ENCODE measurements around the gene SIRT7. TPM values are rescaled to one million over a fixed set of nuclear protein-coding genes. Genes with fewer than 3 reads are reported as not detected.
A peak's percentile ranks its signal among the peaks of the same experiment; 100 is the strongest.

SIRT7 gene
- total and polyA plus RNA-seq, 4 donors = 5.8 to 24.2 (median 15.4) TPM

DNA sequence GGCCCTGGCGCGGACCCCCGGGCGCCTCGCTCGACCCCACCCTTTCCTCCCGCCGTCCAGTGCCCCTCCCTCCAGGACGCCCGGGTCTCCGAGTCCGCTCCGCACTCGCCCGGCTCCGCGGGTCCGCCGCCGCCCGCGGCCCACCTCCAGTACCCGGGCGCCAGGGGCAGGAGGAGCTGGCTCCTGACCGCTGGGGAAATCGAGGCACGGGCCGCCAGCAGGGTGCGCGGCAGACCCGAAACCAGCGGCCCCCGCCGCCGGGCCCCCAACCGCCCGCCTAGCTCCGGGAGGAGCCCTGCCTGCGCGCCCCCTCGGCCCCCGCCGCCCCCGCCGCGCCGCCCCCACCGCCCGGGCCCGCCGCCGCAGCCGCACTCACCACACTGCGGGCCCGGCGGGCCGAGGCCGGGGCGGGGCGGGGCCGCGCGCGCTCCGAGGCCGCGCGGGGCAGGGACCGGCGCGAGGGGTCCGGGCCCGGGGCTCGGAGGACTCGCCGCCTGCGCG lies 9.2 kb upstream of the SIRT7 start:
- H3K4me3 ChIP-seq (ENCODE audit: low read depth, low read length) = peak overlapping the region; percentile 68
- WGBS (ENCODE audit: insufficient coverage) = under 1% methylated on average over 78 of the region's 78 CpGs
- no peak for DNase-seq (ENCODE audit: low read depth in 4 of 6, low spot score in 6 of 6)
- peaks cover 40% of the 10 kb centered on the region for H3K36me3 ChIP-seq (ENCODE audit: control insufficient read depth, insufficient read depth, low read length)
- no peaks in the 10 kb centered on the region for H3K27me3 ChIP-seq (ENCODE audit: control insufficient read depth, insufficient read depth, low read length)
- H3K4me1 ChIP-seq (ENCODE audit: control insufficient read depth, insufficient read depth, low read length) = peaks cover 67% of the 10 kb centered on the region
- H3K27ac ChIP-seq (ENCODE audit: low read depth, low read length) = no peak overlapping the region
- no peaks in the 10 kb centered on the region for H3K9me3 ChIP-seq (ENCODE audit: control insufficient read depth, insufficient read depth, low read length)

DNA sequence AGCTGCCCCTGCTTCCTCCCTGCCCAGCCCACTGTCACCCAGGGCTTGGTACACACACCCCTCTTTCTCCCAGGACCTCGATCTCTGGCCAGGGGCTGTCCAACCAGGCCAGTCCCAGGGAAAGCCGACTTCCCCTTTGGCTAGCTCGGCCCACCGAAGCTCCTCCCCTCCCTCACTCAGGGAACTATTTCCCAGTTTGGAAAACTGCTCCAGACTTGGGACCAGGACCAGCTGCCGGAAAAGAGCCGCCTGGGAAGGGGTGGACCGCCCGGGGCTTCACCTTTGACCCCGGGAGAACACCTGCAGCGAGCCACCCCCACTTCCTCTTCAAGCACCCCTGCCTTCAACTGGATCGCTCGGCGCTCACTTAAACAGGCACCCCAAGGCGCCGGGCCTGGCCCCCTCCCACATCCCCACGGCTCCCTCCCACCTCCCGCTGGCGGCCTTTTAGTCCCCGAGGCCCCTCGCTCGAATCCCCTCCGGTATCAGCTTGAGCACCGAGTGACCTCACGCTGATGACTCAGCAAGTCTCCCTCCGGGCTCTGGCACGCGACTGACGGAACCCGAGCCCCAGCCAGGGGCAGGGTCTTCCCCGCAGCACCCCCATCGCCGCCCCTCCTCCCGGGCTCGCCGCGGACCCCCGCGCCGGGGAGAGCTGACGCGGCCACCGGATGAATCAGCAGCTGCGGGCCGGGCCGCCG lies 8.6 kb upstream of the SIRT7 start:
- H3K4me1 ChIP-seq (ENCODE audit: control insufficient read depth, insufficient read depth, low read length) = peaks cover 64% of the 10 kb centered on the region
- under 1% methylated on average over 43 of the region's 46 CpGs for WGBS (ENCODE audit: insufficient coverage)
- peak overlapping the region; percentile 68 for H3K4me3 ChIP-seq (ENCODE audit: low read depth, low read length)
- H3K9me3 ChIP-seq (ENCODE audit: control insufficient read depth, insufficient read depth, low read length) = no peaks in the 10 kb centered on the region
- no peaks in the 10 kb centered on the region for H3K27me3 ChIP-seq (ENCODE audit: control insufficient read depth, insufficient read depth, low read length)
- H3K27ac ChIP-seq (ENCODE audit: low read depth, low read length) = peak overlapping the region; percentile 78
- H3K36me3 ChIP-seq (ENCODE audit: control insufficient read depth, insufficient read depth, low read length) = peaks cover 43% of the 10 kb centered on the region
- DNase-seq (ENCODE audit: low read depth in 4 of 6, low spot score in 6 of 6) = peak in 1 of 6 donors; percentile 66

DNA sequence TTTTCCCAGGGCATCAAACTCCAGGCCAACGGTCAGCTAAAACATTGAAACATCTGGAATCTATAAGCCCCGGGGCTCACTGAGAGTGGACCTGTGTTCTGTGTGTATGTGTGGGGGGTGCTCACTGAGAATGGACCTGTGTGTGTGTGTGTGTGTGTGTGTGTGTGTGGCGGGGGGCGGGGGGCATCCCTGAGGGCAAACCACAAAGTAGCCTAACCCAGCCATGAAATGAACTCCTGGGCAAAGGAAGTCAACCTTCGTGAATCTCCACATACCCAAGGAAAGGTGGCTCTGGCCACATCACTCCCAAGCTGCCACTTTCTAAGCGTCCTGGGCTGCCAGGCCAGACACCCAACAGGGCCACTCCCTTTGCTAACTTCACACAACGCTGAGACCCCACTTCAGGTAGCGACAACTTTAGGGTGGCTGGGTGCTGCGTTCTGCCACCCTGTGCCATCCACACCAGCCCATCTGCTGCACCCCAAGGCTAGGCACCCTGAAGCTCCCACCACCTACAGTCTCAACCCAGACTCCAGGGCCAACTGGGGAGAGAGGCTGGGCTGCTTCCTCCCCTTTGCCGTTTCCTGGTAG lies 8.0 kb upstream of the SIRT7 start:
- Histone ChIP-seq H3K4me3 (ENCODE audit: low read depth, low read length) (peak overlapping the region; percentile 68), H3K36me3 (ENCODE audit: control insufficient read depth, insufficient read depth, low read length) (peaks cover 43% of the 10 kb centered on the region), H3K4me1 (ENCODE audit: control insufficient read depth, insufficient read depth, low read length) (peaks cover 59% of the 10 kb centered on the region), H3K27me3 (ENCODE audit: control insufficient read depth, insufficient read depth, low read length) (no peaks in the 10 kb centered on the region), H3K9me3 (ENCODE audit: control insufficient read depth, insufficient read depth, low read length) (no peaks in the 10 kb centered on the region), H3K27ac (ENCODE audit: low read depth, low read length) (peak overlapping the region; percentile 78)
- no peak for DNase-seq (ENCODE audit: low read depth in 4 of 6, low spot score in 6 of 6)
- WGBS (ENCODE audit: insufficient coverage) = 63% methylated on average over 6 of the region's 10 CpGs

DNA sequence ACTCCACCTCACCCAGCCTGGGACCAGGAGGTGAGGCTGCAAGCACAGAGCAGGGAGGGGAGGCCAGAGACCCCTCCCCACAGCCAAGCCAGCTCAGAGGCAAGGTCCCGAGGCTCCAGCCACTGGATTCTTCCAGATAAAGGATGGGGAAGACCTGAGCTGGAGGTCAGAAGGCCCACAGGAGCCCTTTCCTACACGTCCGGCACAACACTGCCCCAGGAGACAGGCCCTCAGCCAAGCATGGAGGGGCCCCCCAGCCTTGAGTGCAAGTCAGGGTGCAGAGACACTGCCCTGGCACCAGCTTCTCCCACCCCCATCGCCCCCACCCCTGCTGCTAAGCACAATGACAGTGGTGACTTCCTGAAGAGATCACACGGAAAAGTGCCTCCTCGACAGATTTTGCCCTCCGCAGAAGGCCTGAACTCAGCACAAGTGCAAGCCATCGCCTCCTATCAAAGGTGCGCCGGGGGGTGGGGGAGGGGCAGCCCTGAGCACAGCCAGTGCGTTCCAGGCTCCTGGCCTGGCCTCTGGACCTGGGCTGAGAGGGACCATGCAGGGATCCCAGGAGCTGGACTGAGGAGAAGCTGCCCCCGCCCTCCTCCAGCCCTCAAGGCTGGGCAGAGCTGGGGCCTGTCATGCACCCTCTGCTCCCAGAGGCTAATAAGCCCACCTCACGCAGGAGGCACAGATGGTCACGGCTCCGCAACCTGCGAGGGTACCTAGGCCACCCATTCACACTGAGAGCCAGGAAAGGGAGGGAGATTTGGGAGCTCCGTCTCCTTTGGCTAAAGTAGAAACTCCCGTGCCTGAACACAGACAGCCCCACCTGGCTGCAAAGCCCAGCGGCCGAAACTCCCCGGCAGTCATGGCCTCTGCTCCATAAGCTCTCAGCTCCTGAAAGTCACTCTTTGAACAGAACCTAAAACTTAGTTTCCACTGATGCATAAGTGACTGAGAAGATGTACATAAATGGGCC lies 6.9 kb upstream of the SIRT7 start:
- DNase-seq (ENCODE audit: low read depth in 4 of 6, low spot score in 6 of 6) = peak in 1 of 6 donors; percentile 25
- no peaks in the 10 kb centered on the region for H3K9me3 ChIP-seq (ENCODE audit: control insufficient read depth, insufficient read depth, low read length)
- no peak overlapping the region for H3K4me3 ChIP-seq (ENCODE audit: low read depth, low read length)
- H3K36me3 ChIP-seq (ENCODE audit: control insufficient read depth, insufficient read depth, low read length) = peaks cover 46% of the 10 kb centered on the region
- no peak overlapping the region for H3K27ac ChIP-seq (ENCODE audit: low read depth, low read length)
- peaks cover 50% of the 10 kb centered on the region for H3K4me1 ChIP-seq (ENCODE audit: control insufficient read depth, insufficient read depth, low read length)
- 49% methylated on average over 15 of the region's 21 CpGs for WGBS (ENCODE audit: insufficient coverage)
- no peaks in the 10 kb centered on the region for H3K27me3 ChIP-seq (ENCODE audit: control insufficient read depth, insufficient read depth, low read length)

DNA sequence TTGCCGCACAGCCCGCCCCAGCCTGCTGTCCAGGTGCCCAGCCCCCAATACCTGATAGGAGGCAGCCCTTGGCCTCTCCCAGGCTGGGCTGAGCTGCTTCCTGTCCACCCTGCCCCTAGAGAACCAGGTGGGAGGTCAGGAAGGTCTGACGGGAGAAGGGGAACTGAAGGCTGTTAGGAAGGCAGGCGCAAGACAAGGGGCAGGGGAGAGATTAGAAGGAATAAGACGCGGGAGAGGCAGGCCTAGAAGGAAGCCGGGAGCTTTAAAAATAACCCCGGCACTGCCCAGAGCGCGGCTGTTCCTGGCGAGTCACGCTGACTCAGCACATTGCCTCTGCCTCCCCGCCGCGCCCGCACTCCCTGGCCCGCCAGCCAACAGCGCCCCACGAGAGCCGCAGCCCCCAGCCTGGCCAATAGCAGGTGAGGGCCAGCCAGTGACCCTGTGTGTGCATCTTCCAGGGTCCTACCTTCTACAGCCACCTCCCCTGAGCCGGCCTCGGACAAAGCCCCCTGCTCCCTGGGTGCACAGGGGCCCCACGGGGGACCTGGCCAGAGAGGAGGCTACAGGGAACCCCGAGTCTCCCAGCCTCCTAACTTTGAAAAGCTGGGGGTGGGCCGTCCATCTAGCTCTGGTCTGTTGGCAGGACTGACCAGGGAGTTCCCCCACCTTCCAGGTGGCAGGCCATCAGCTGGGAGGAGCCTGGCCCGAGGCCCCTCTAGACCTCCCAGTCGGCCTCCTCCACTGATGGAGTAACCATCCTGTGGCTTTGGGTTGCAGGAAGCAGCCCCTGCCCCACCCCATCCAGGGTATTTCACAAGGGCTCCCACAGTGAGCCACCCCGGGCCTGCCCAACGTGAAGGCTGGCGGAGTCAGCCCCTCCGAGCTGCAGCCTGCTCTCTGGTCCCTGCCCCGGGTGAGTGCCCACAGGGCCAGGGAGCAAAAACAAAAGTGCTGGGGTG lies 5.6 kb upstream of the SIRT7 start:
- Histone ChIP-seq H3K27me3 (ENCODE audit: control insufficient read depth, insufficient read depth, low read length) (no peaks in the 10 kb centered on the region), H3K9me3 (ENCODE audit: control insufficient read depth, insufficient read depth, low read length) (no peaks in the 10 kb centered on the region), H3K4me1 (ENCODE audit: control insufficient read depth, insufficient read depth, low read length) (peaks cover 43% of the 10 kb centered on the region), H3K27ac (ENCODE audit: low read depth, low read length) (no peak overlapping the region), H3K36me3 (ENCODE audit: control insufficient read depth, insufficient read depth, low read length) (peaks cover 51% of the 10 kb centered on the region), H3K4me3 (ENCODE audit: low read depth, low read length) (no peak overlapping the region)
- DNase-seq (ENCODE audit: low read depth in 4 of 6, low spot score in 6 of 6) = peak in 1 of 6 donors; percentile 50
- 39% methylated on average over 29 of the region's 32 CpGs for WGBS (ENCODE audit: insufficient coverage)

GRCh38 chr17:81922566-81923301 lies 4.8 kb upstream of the SIRT7 start:
- H3K27me3 ChIP-seq (ENCODE audit: control insufficient read depth, insufficient read depth, low read length) = no peaks in the 10 kb centered on the region
- 92% methylated on average over 49 of the region's 58 CpGs for WGBS (ENCODE audit: insufficient coverage)
- no peak overlapping the region for H3K4me3 ChIP-seq (ENCODE audit: low read depth, low read length)
- no peak for DNase-seq (ENCODE audit: low read depth in 4 of 6, low spot score in 6 of 6)
- H3K4me1 ChIP-seq (ENCODE audit: control insufficient read depth, insufficient read depth, low read length) = peaks cover 42% of the 10 kb centered on the region
- peaks cover 51% of the 10 kb centered on the region for H3K36me3 ChIP-seq (ENCODE audit: control insufficient read depth, insufficient read depth, low read length)
- H3K27ac ChIP-seq (ENCODE audit: low read depth, low read length) = no peak overlapping the region
- H3K9me3 ChIP-seq (ENCODE audit: control insufficient read depth, insufficient read depth, low read length) = no peaks in the 10 kb centered on the region

GRCh38 chr17:81921996-81922565 lies 4.1 kb upstream of the SIRT7 start:
- H3K27me3 ChIP-seq (ENCODE audit: control insufficient read depth, insufficient read depth, low read length) = no peaks in the 10 kb centered on the region
- 92% methylated on average over 16 of the region's 23 CpGs for WGBS (ENCODE audit: insufficient coverage)
- H3K9me3 ChIP-seq (ENCODE audit: control insufficient read depth, insufficient read depth, low read length) = no peaks in the 10 kb centered on the region
- H3K4me3 ChIP-seq (ENCODE audit: low read depth, low read length) = no peak overlapping the region
- H3K36me3 ChIP-seq (ENCODE audit: control insufficient read depth, insufficient read depth, low read length) = peaks cover 51% of the 10 kb centered on the region
- DNase-seq (ENCODE audit: low read depth in 4 of 6, low spot score in 6 of 6) = no peak
- H3K4me1 ChIP-seq (ENCODE audit: control insufficient read depth, insufficient read depth, low read length) = peaks cover 45% of the 10 kb centered on the region
- no peak overlapping the region for H3K27ac ChIP-seq (ENCODE audit: low read depth, low read length)

GRCh38 chr17:81921537-81921862 lies 3.5 kb upstream of the SIRT7 start:
- whole genome bisulfite sequencing (ENCODE audit: insufficient coverage) = no CpG with 5 or more reads among the region's 3 CpGs
- peaks cover 48% of the 10 kb centered on the region for H3K4me1 ChIP-seq (ENCODE audit: control insufficient read depth, insufficient read depth, low read length)

More at GRCh38 chr17:81921537-81921862, 3.5 kb upstream of the SIRT7 start:
- Histone ChIP-seq H3K4me3 (ENCODE audit: low read depth, low read length) (no peak overlapping the region), H3K36me3 (ENCODE audit: control insufficient read depth, insufficient read depth, low read length) (peaks cover 51% of the 10 kb centered on the region), H3K9me3 (ENCODE audit: control insufficient read depth, insufficient read depth, low read length) (no peaks in the 10 kb centered on the region), H3K27me3 (ENCODE audit: control insufficient read depth, insufficient read depth, low read length) (no peaks in the 10 kb centered on the region), H3K27ac (ENCODE audit: low read depth, low read length) (no peak overlapping the region)
- DNase-seq (ENCODE audit: low read depth in 4 of 6, low spot score in 6 of 6) = no peak

Measured in spinal cord (tissue), 10 donors.